SJSA1 (cell line): ENCODE results near the gene HIF1A. TPM values are rescaled to one million over a fixed set of nuclear protein-coding genes. Genes with fewer than 3 reads are reported as not detected.

Experiments
- DNase-seq, 2 experiments: peaks; one replicate each; pipeline ENCODE4 v3.0.0-alpha.2; 2015 to 2020; ENCODE audit warnings: low spot score in 2 of 2, low read depth in 1 of 2
- H3K27ac ChIP-seq: fragments of 250-450 bp; sonication (Bioruptor Pico); 2 replicates; pipeline ENCODE4 v1.5.1; 2020; ENCODE audit warnings: mild to moderate bottlenecking, moderate library complexity
- H3K27me3 ChIP-seq: fragments of 250-450 bp; sonication (Bioruptor Pico); replicated peaks from 2 replicates; pipeline ENCODE4 v1.5.1; 2020; ENCODE audit warnings: mild to moderate bottlenecking, moderate library complexity
- H3K36me3 ChIP-seq: fragments of 250-450 bp; sonication (Bioruptor Pico); 2 replicates; pipeline ENCODE4 v1.5.1; 2020; ENCODE audit warnings: mild to moderate bottlenecking
- H3K4me1 ChIP-seq: fragments of 250-450 bp; sonication (Bioruptor Pico); replicated peaks from 2 replicates; pipeline ENCODE4 v1.6.1; 2021; ENCODE audit warnings: mild to moderate bottlenecking
- H3K4me3 ChIP-seq: fragments of 250-450 bp; sonication (Bioruptor Pico); 2 replicates; pipeline ENCODE4 v1.5.1; 2020; ENCODE audit warnings: mild to moderate bottlenecking
- H3K9me3 ChIP-seq: fragments of 250-450 bp; sonication (Bioruptor Pico); replicated peaks from 2 replicates; pipeline ENCODE4 v1.5.1; 2020; ENCODE audit warnings: mild to moderate bottlenecking
- total RNA-seq: library from RNA; depleted of rRNA; stranded (reverse); fragments of >200 nt; shearing (Covaris generic); gene quantifications from 2 replicates; pipeline ENCODE4 v1.2.3, GENCODE V29; 2014

Gene HIF1A
- total RNA-seq, 1 experiment from 2014 or later: 227 TPM

DNA sequence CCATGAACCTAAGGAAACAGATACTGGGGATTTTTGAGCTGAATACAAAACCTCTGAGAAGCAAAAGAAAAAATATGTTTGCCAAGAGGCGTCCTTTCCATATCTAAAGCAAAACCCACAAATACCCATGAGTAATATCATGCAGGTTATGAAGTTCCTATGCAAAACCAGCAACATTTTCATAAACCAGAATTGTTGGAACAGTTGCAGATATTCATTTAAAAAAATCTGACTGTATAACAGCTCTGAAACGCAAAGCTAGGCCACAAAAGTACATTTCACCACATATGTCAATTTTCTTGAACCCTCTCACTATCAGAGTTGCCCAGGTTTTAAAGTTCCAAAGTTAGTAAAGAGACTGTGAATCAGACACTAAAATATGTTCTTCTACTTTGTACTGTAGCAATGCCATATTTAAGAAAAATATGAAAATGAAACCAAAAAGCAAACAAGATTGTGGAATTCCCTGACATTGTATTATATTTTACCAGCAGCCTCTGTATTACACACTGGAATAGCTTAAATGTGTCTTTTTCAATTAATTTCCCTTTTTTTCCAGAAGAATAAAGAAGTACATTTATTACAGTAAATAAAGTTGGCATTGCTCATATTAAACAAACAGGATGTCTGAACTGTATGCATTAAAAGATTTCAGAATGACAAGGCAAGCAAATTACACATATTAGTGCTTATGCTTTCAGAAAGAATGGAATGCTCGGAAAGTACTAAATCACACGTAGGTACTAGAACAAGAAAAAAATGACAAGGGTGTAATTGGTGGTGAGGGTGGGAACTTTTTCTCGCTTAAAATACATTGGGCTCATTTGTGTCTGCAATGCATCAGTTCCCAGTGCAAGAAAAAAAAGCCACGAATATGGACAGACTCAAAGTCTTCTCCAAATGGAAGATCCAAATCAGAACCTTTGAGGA is 33.6 kb upstream of the HIF1A start:
- Histone ChIP-seq H3K4me1 (peaks cover 21% of the 10 kb centered on the region), H3K4me3 (no peak overlapping the region), H3K36me3 (no peaks in the 10 kb centered on the region), H3K9me3 (no peaks in the 10 kb centered on the region), H3K27me3 (no peaks in the 10 kb centered on the region), H3K27ac (peak overlapping the region; percentile 2)
- no peak for DNase-seq

- Histone ChIP-seq H3K9me3 (no peaks in the 10 kb centered on the region), H3K4me1 (peaks cover 21% of the 10 kb centered on the region), H3K4me3 (no peak overlapping the region), H3K27me3 (no peaks in the 10 kb centered on the region), H3K27ac (peak overlapping the region; percentile 2), H3K36me3 (no peaks in the 10 kb centered on the region)
- DNase-seq: peak; percentile 44 to 55
These were observed 32.6 kb upstream of the HIF1A start for GRCh38 chr14:61662437-61663311.

GRCh38 chr14:61663312-61663979 is 31.9 kb upstream of the HIF1A start:
- no peak for DNase-seq
- Histone ChIP-seq H3K27me3 (no peaks in the 10 kb centered on the region), H3K4me3 (no peak overlapping the region), H3K36me3 (no peaks in the 10 kb centered on the region), H3K4me1 (peaks cover 21% of the 10 kb centered on the region), H3K9me3 (no peaks in the 10 kb centered on the region), H3K27ac (no peak overlapping the region)

DNA sequence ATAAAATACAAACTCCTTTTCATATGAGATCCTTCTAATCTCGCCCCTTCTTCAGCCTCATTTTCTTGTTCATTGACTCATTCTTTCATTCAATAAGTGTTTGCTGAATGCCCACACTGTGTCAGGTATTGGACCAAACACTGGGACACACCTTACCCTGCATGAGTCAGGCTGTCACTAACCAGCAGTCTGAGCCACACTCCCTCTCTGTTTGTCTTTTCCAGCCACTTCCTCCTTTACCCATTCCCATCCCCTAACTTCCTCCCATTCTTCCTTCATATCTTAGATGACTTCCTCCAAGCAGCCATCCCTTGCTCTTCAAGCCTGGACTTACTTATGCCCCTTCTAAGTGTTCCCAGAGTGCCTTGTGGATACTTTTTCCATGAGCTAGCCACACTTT is 27.0 kb upstream of the HIF1A start:
- peaks cover 6% of the 10 kb centered on the region for H3K4me1 ChIP-seq
- no peaks in the 10 kb centered on the region for H3K36me3 ChIP-seq
- no peak overlapping the region for H3K4me3 ChIP-seq
- no peaks in the 10 kb centered on the region for H3K27me3 ChIP-seq
- no peak overlapping the region for H3K27ac ChIP-seq
- H3K9me3 ChIP-seq: no peaks in the 10 kb centered on the region
- no peak for DNase-seq

DNA sequence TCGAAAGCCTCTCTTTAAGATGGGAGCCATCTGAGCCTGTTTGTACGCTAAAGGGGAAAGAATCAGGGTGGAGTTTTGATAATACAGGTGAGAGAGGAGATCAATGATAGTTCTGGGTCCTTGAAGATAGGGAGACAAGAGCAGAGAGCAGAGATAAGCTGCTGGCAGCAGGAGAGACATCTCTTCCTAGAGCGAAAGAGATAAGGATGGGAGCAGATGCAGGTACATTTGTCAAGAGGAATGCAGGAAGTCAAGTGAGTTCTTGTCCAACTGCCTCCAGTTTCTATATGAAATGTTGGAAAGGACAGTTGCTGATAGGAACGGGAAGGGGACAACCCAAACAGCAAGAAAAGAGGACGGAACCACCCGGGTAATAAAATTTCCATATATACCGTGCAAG is 24.7 kb upstream of the HIF1A start:
- H3K27ac ChIP-seq: no peak overlapping the region
- H3K9me3 ChIP-seq: no peaks in the 10 kb centered on the region
- no peak overlapping the region for H3K4me3 ChIP-seq
- no peak for DNase-seq
- peaks cover 9% of the 10 kb centered on the region for H3K4me1 ChIP-seq
- H3K27me3 ChIP-seq: no peaks in the 10 kb centered on the region
- H3K36me3 ChIP-seq: no peaks in the 10 kb centered on the region

GRCh38 chr14:61671082-61671481 is 24.2 kb upstream of the HIF1A start:
- Histone ChIP-seq H3K9me3 (no peaks in the 10 kb centered on the region), H3K4me3 (no peak overlapping the region), H3K36me3 (no peaks in the 10 kb centered on the region), H3K27me3 (no peaks in the 10 kb centered on the region), H3K4me1 (peaks cover 9% of the 10 kb centered on the region), H3K27ac (no peak overlapping the region)
- DNase-seq: no peak

- no peak for DNase-seq
- Histone ChIP-seq H3K36me3 (no peaks in the 10 kb centered on the region), H3K27ac (no peak overlapping the region), H3K27me3 (no peaks in the 10 kb centered on the region), H3K4me3 (no peak overlapping the region), H3K9me3 (no peaks in the 10 kb centered on the region), H3K4me1 (peaks cover 9% of the 10 kb centered on the region)
These were observed 22.5 kb upstream of the HIF1A start for GRCh38 chr14:61672796-61673195.

DNA sequence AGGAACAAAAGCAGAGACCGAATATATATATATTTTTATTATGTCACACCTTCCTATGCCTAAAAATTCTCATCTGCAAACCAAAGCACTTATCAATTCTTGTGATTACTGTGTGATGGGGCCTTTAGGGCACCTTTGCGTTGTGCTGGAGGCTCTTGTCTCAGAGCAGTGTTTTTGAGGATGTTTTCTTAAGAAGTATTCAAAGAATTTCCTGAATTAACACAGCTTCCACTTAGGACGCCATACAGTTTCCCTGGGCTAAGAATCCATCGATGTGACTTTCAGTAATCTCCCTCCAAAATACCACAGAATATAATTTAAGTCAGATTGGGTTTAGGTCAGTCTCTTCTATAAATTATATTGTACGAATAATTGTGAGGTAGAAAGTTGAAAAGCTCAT is 22.0 kb upstream of the HIF1A start:
- H3K9me3 ChIP-seq: no peaks in the 10 kb centered on the region
- no peak overlapping the region for H3K27ac ChIP-seq
- peaks cover 9% of the 10 kb centered on the region for H3K4me1 ChIP-seq
- no peak overlapping the region for H3K4me3 ChIP-seq
- no peaks in the 10 kb centered on the region for H3K36me3 ChIP-seq
- H3K27me3 ChIP-seq: no peaks in the 10 kb centered on the region
- DNase-seq: no peak

DNA sequence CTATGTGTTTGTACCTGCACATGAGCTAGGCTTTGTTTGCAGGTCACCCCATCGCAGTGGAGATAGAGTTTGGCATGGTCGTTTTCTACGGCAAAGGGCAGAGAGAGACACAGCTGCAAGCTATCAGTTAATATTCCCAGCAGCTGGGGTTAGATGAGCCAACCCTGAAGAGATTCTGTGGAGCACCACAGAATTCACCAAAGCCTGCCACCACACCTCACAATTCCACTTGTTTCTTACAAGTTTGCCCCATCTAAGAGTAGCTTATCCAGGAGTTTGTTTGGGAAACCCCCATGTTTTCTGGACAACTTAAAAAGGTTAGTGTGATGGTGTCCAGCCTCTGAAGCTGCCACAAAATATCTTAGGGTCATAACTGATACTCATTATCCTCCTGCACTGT is 20.0 kb upstream of the HIF1A start:
- DNase-seq: no peak
- no peak overlapping the region for H3K4me3 ChIP-seq
- H3K27me3 ChIP-seq: no peaks in the 10 kb centered on the region
- H3K9me3 ChIP-seq: no peaks in the 10 kb centered on the region
- no peak overlapping the region for H3K27ac ChIP-seq
- peaks cover 9% of the 10 kb centered on the region for H3K4me1 ChIP-seq
- no peaks in the 10 kb centered on the region for H3K36me3 ChIP-seq

DNA sequence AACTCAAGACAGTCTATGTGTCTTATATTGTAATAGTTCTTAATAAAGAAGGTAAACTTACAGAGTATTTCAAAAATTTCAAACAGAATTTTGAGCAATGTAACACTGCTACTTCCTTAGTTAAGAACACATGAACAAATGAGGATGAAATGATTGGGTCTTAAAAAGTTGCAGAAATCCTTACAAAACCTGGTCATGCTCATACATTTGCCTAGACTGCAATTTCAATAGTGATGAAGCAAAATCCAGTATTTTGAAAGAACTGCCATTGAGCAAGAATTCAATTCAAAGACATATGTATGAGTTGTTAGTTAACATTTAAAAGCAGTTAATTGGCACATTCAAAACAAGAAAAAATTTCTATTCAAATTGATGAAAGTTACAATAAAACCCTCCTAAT is 17.8 kb upstream of the HIF1A start:
- H3K9me3 ChIP-seq: no peaks in the 10 kb centered on the region
- no peak for DNase-seq
- no peaks in the 10 kb centered on the region for H3K36me3 ChIP-seq
- H3K27ac ChIP-seq: no peak overlapping the region
- H3K4me3 ChIP-seq: no peak overlapping the region
- H3K27me3 ChIP-seq: no peaks in the 10 kb centered on the region
- peaks cover 9% of the 10 kb centered on the region for H3K4me1 ChIP-seq

GRCh38 chr14:61678975-61679374 is 16.3 kb upstream of the HIF1A start:
- H3K9me3 ChIP-seq: no peaks in the 10 kb centered on the region
- H3K4me1 ChIP-seq: no peaks in the 10 kb centered on the region
- no peak overlapping the region for H3K4me3 ChIP-seq
- H3K27ac ChIP-seq: no peak overlapping the region
- no peak for DNase-seq
- no peaks in the 10 kb centered on the region for H3K27me3 ChIP-seq
- H3K36me3 ChIP-seq: no peaks in the 10 kb centered on the region

GRCh38 chr14:61681413-61681812 is 13.9 kb upstream of the HIF1A start:
- no peaks in the 10 kb centered on the region for H3K9me3 ChIP-seq
- no peaks in the 10 kb centered on the region for H3K27me3 ChIP-seq
- no peak overlapping the region for H3K4me3 ChIP-seq
- no peak overlapping the region for H3K27ac ChIP-seq
- H3K4me1 ChIP-seq: no peaks in the 10 kb centered on the region
- DNase-seq: no peak
- H3K36me3 ChIP-seq: no peaks in the 10 kb centered on the region

GRCh38 chr14:61683108-61683507 is 12.2 kb upstream of the HIF1A start:
- Histone ChIP-seq H3K27ac (no peak overlapping the region), H3K36me3 (no peaks in the 10 kb centered on the region), H3K27me3 (no peaks in the 10 kb centered on the region), H3K9me3 (no peaks in the 10 kb centered on the region), H3K4me3 (no peak overlapping the region), H3K4me1 (no peaks in the 10 kb centered on the region)
- no peak for DNase-seq
